Common myeloid progenitor, CD34-positive (primary cell): ENCODE results near the gene SLC4A5.
A peak's percentile ranks its signal among the peaks of the same experiment; 100 is the strongest.

Experiments
- CTCF ChIA-PET: fragments of 350-600 bp; sonication (Branson Sonifier 250); formaldehyde crosslinking; loops from one replicate; lab custom pipeline; 2021; ENCODE audit warnings: antibody characterized with exemption; lab: Charles Lee
- POLR2A ChIA-PET: fragments of 350-600 bp; sonication (Branson Sonifier 250); formaldehyde crosslinking; loops from one replicate; lab custom pipeline; 2021; ENCODE audit warnings: antibody characterized with exemption; lab: Charles Lee
- DNase-seq, 3 donors: peaks; one replicate each; pipeline versions ENCODE4 v3.0.0 to v3.0.0-alpha.2; 2013
- H3K27ac ChIP-seq, 2 experiments: 1 replicate in 1 of 2; 2 replicates in 1 of 2; pipeline ENCODE4 v1.7.0; 2013; ENCODE audit warnings: inconsistent platforms in 2 of 2, low read length in 2 of 2, mild to moderate bottlenecking in 2 of 2, low read depth in 1 of 2, moderate library complexity in 1 of 2; ENCODE audit not compliant: severe bottlenecking in 2 of 2, insufficient read depth in 1 of 2, poor library complexity in 1 of 2
- H3K27me3 ChIP-seq, 5 experiments: replicated peaks in 2 of 5; 1 replicate in 3 of 5; 2 replicates in 2 of 5; pipeline versions ENCODE4 v1.6.1 to v1.7.0; 2013; ENCODE audit warnings: low read length in 4 of 5, mild to moderate bottlenecking in 2 of 5, moderate library complexity in 2 of 5, inconsistent platforms in 1 of 5; ENCODE audit not compliant: insufficient read depth in 5 of 5, control insufficient read depth in 4 of 5
- H3K36me3 ChIP-seq, 4 experiments: 1 replicate in 2 of 4; 2 replicates in 2 of 4; pipeline versions ENCODE4 v1.6.1 to v1.7.0; 2013; ENCODE audit warnings: low read length in 3 of 4, control low read depth in 1 of 4, mild to moderate bottlenecking in 1 of 4; ENCODE audit not compliant: control insufficient read depth in 4 of 4, insufficient read depth in 4 of 4
- H3K4me1 ChIP-seq, 4 experiments: 1 replicate in 3 of 4; 2 replicates in 1 of 4; pipeline versions ENCODE4 v1.6.1 to v1.7.1; 2013; ENCODE audit warnings: low read length in 3 of 4, mild to moderate bottlenecking in 3 of 4, control low read depth in 1 of 4, inconsistent platforms in 1 of 4, moderate library complexity in 1 of 4; ENCODE audit not compliant: control insufficient read depth in 4 of 4, insufficient read depth in 4 of 4; ENCODE audit errors: control extremely low read depth in 1 of 4
- H3K4me3 ChIP-seq, 7 experiments: 1 replicate in 4 of 7; 2 replicates in 3 of 7; pipeline versions ENCODE4 v1.5.1 to v1.7.0; 2013; ENCODE audit warnings: mild to moderate bottlenecking in 7 of 7, low read length in 6 of 7, moderate library complexity in 6 of 7, inconsistent platforms in 2 of 7, low read depth in 2 of 7, control low read depth in 1 of 7; ENCODE audit not compliant: insufficient read depth in 4 of 7, control insufficient read depth in 1 of 7; ENCODE audit errors: extremely low read depth in 1 of 7
- H3K9me3 ChIP-seq, 5 experiments: 1 replicate in 4 of 5; 2 replicates in 1 of 5; pipeline versions ENCODE4 v1.6.1 to v1.7.1; 2013; ENCODE audit warnings: low read length in 4 of 5, mild to moderate bottlenecking in 2 of 5, inconsistent platforms in 1 of 5, low read depth in 1 of 5, moderate library complexity in 1 of 5; ENCODE audit not compliant: control insufficient read depth in 4 of 5, insufficient read depth in 2 of 5; ENCODE audit errors: control extremely low read depth in 1 of 5
- WGBS: methylation state at CpG from one replicate; pipeline ENCODE4 v1.1.5; 2013; ENCODE audit not compliant: insufficient coverage; 5-methylcytosine and 5-hydroxymethylcytosine counted together

The SLC4A5 gene

DNA sequence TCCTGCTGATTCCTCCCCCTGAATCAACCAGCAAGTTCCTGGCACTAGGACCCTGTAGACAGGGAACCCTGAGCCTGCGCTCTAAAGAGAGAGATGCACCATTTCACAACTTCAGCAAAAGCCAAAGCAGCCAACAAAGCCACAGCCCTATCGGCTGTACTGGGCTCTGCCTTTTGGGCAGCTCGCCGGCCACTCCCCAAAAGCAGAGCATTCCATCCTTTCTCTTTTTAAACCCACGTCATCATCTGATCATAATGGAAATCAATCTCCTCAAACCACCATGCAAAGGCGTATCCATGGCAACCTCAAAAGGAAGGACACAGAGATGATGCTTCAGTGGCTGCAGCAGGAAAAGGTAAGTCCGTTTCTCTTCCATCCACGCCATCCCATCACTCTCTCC is 42.2 kb upstream of the SLC4A5 start:
- Histone ChIP-seq H3K27ac (no peak overlapping the region), H3K27me3 (no peaks in the 10 kb centered on the region), H3K9me3 (no peaks in the 10 kb centered on the region), H3K36me3 (peaks cover 0 to 22% (median 6%) of the 10 kb centered on the region in 4 experiments), H3K4me3 (no peak overlapping the region), H3K4me1 (peaks cover 3 to 9% (median 4%) of the 10 kb centered on the region in 4 experiments)
- WGBS, result 89% methylated on average over 5 of the region's 8 CpGs
- ChIA-PET CTCF (no interaction called here), POLR2A (no interaction called here)
- peak in 1 of 3 donors; percentile 6 for DNase-seq

DNA sequence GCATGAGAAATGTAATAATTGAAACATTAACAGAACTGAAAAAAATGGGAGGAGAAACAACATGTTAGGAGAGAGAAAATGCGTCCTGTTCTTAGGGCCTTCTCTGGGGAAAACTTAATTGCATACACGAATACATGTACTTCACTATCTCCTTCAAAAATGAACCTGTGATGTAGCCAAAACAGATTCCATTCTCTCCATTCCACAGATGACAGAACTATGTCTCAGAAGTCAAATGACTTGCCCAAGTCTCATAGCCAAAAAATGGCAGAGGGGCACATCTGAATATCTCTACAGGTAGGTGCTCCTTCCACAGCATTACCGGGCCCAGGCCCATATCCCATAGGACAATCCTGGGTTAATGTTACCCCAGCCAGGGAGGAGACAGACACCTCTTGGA is 40.8 kb upstream of the SLC4A5 start:
- WGBS, result no CpG with 5 or more reads among the region's 3 CpGs
- no peak for DNase-seq
- Histone ChIP-seq H3K27ac (no peak overlapping the region), H3K27me3 (no peaks in the 10 kb centered on the region), H3K4me1 (peaks cover 0 to 11% (median 5%) of the 10 kb centered on the region in 4 experiments), H3K4me3 (no peak overlapping the region), H3K36me3 (peaks cover 0 to 22% (median 6%) of the 10 kb centered on the region in 4 experiments), H3K9me3 (no peaks in the 10 kb centered on the region)
- ChIA-PET POLR2A (no interaction called here), CTCF (no interaction called here)

DNA sequence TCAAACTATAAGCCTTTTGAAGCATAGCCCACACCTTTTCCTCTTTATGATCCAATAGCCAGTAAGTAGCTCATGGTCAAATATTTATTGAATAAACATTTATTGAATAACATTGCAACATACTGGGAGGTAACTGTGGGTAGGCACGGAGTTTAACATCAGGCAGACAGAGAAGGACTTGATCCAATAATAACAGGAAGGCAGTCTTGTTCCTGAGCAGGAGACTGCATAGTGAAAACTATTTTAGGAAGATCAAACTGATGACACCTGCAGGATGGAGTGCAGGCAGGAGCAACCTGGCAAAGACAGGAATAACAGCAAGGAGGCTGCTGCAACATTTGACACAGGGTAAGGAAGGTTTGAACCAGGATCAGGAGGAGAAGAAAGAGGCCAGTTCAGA is 40.0 kb upstream of the SLC4A5 start:
- Histone ChIP-seq H3K4me3 (no peak overlapping the region), H3K27me3 (no peaks in the 10 kb centered on the region), H3K4me1 (peaks cover 0 to 11% (median 5%) of the 10 kb centered on the region in 4 experiments), H3K9me3 (no peaks in the 10 kb centered on the region), H3K36me3 (peaks cover 0 to 22% (median 7%) of the 10 kb centered on the region in 4 experiments), H3K27ac (no peak overlapping the region)
- ChIA-PET CTCF (no interaction called here), POLR2A (no interaction called here)
- 71% methylated on average over 1 of the region's 1 CpG for WGBS
- DNase-seq, result no peak

DNA sequence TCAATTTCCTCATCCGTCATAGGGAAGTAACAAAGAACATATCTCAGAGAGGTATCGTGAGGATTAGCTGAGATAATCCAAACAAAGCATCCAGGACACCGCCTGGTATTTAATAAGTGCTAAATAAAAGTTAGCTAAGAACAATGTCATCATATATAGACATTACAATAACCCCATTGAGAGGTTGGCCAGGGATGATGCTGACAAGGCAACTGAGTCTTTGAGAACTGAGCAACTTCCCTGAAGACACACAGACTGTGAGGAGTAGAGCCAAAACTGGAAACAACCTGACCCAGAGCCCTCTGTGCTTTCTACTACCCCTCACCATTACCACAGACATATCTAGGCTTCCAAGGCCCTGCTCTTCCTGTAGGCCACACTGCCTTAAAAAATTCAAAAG is 38.5 kb upstream of the SLC4A5 start:
- POLR2A ChIA-PET, result no interaction called here
- H3K27ac ChIP-seq, result no peak overlapping the region
- H3K27me3 ChIP-seq, result no peaks in the 10 kb centered on the region
- H3K4me1 ChIP-seq, result peaks cover 0 to 11% (median 5%) of the 10 kb centered on the region in 4 experiments
- no peak overlapping the region for H3K4me3 ChIP-seq
- H3K36me3 ChIP-seq, result peaks cover 0 to 36% (median 15%) of the 10 kb centered on the region in 4 experiments
- CTCF ChIA-PET, result interaction anchor here (0.6 to 1.6 kb wide), 3 partner anchors 10 to 205 kb away, joined by 4 to 5 read pairs (median 4); no protein-coding TSS in a partner anchor
- WGBS, result no CpG with 5 or more reads among the region's 3 CpGs
- H3K9me3 ChIP-seq, result no peaks in the 10 kb centered on the region
- no peak for DNase-seq

DNA sequence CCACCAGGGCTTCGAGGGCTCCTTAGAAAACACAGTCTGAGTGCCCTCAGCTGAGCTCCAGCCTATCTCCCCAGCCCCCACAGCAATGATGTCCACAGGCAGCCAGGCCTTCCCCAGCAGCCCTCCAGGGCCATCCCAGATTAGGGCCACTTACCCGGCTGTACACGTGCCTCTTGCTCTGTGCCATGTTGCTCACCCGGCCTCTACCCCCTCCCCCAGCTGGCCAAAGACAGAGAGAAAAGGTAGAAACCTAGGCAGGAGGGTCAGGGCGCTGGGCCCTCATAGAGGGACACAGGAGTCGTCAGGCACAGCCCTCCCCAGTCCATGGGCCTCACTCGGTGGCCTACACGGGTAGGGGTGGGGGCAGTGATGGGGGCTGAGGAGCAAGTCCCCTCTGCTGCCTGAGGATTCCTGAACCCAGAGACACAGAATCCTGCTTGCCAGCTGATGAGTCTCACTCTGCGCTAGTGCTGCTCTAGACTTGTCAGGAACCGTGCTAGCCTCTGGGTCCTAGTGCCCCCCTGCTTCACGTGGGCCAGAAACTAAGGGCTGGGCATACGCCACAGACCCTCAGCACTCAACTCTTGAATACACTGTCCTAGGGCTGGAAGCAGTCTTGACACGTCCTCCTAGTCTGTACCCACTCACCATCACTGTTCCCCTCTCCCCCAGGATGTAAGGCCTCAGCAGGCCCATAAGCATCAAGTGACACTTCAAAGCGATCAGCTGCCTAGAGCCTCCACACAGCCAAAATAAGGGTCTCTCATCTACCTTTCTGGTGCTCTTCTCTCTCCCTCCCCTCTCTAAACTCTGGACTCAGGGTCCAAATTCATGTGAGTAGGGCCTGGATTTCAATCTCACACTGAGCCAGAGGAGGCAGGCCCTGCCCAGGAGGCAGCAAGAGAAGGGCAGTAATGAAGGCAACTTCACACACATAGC is 36.9 kb upstream of the SLC4A5 start, which contains the start of gene DCTN1:
TSS of gene DCTN1 (minus strand) at position 461 of the 939 bp plus-strand sequence. CDS start at position 187, 274 bp downstream.
- ChIA-PET CTCF (interaction anchor here (0.8 to 1.9 kb wide), 6 partner anchors 9 to 151 kb away, joined by 3 to 4 read pairs (median 3); no protein-coding TSS in a partner anchor), POLR2A (interaction anchor here (0.6 kb wide), 1 partner anchor 53 kb away, joined by 3 read pairs; no protein-coding TSS in a partner anchor)
- Histone ChIP-seq H3K36me3 (peaks cover 0 to 38% (median 22%) of the 10 kb centered on the region in 4 experiments), H3K9me3 (no peaks in the 10 kb centered on the region), H3K4me1 (peaks cover 0 to 15% (median 12%) of the 10 kb centered on the region in 4 experiments), H3K27ac (peak within 1 kb of the TSS; percentile 6 to 46), H3K4me3 (peak within 1 kb of the TSS in 4 of 7 experiments; percentile 20 to 64 (median 44)), H3K27me3 (no peaks in the 10 kb centered on the region)
- 46% methylated on average over 11 of the region's 14 CpGs for WGBS
- peak; percentile 12 to 55 (median 25) for DNase-seq

DNA sequence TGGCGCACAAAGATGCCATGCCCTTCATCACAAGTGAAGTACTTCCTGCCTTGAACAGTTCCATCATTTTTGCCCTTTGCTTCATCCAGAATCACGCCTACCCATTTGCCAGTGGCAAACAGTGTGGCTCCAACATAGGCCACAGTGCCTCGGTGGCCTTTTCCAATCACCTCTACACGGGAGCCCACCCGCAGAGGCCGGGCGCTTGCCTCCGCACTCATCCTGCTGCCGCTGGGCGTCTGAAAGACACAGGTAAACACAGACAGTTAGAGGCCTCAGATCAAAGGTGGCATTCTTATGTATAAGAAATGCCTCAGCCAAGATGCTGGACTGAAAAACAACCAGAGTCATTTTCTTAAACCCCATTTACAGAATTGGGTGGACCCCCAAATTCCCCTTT is 34.8 kb upstream of the SLC4A5 start:
- no peaks in the 10 kb centered on the region for H3K27me3 ChIP-seq
- CTCF ChIA-PET, result no interaction called here
- H3K4me3 ChIP-seq, result no peak overlapping the region
- POLR2A ChIA-PET, result no interaction called here
- 95% methylated on average over 10 of the region's 10 CpGs for WGBS
- DNase-seq, result no peak
- H3K9me3 ChIP-seq, result no peaks in the 10 kb centered on the region
- no peak overlapping the region for H3K27ac ChIP-seq
- peaks cover 0 to 15% (median 12%) of the 10 kb centered on the region in 4 experiments for H3K4me1 ChIP-seq
- peaks cover 0 to 30% (median 21%) of the 10 kb centered on the region in 4 experiments for H3K36me3 ChIP-seq
